Stimulated activated effector memory CD8-positive, alpha-beta T cell treated with anti-CD3 and anti-CD28 coated beads, Interleukin-12 subunit alpha, Interleukin-12 subunit beta, amount 100 ng/mL, for 72 hours (primary cell): ENCODE results near the gene CATSPER3.

Experiments used
- ATAC-seq: fragments of 150-1000 bp; cut with Tn5 transposase; 2 replicates; pipeline ENCODE4 v1.10.0; 2021
- DNase-seq, 2 donors: peaks; one replicate each; pipeline ENCODE4 v3.0.0; 2021 to 2022; ENCODE audit warnings: low spot score in 2 of 2
- H3K27ac Mint-ChIP-seq: one replicate; pipeline ENCODE4 v1.8.0; 2022; ENCODE audit warnings: mild to moderate bottlenecking, mixed read lengths
- H3K36me3 Mint-ChIP-seq: one replicate; pipeline ENCODE4 v1.8.0; 2022; ENCODE audit warnings: mild to moderate bottlenecking, mixed read lengths
- H3K4me1 Mint-ChIP-seq: one replicate; pipeline ENCODE4 v1.8.0; 2022; ENCODE audit warnings: mixed read lengths
- H3K4me3 Mint-ChIP-seq: one replicate; pipeline ENCODE4 v1.8.0; 2022; ENCODE audit warnings: mild to moderate bottlenecking, mixed read lengths
- H3K9me3 Mint-ChIP-seq: one replicate; pipeline ENCODE4 v1.8.0; 2022; ENCODE audit warnings: mixed read lengths

The CATSPER3 gene

DNA sequence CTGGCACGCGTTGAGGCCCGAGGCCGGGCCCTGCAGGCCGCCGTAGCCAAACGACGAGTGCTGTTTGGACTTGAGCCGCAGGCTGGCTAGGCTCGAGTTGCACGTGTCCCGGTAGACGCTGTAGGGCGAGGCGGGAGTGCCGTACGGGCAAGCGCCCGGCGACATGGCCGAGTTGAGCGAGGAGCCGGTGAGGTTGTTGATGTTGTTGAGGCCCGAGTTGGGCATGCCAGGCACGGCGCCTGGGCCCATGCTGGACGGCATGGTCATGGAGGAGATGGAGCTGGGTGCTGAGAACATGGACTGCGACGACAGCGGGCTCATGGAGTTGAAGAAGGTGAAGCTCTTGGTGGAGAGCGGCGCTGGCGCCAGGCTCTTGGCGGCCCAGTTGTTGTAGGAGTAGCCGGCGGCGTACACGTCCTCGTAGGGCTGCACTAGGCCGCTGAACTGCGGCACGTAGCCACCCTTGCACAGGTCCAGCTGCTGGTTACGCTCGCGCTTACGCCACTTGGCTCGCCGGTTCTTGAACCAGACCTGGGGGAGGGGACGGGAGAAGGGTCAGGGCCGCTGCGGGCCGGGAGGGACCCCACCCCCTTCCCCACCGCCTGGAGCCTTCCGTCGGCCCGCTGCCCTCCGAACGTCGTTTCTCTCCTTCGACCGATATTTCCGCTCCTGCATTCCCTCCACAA, 61.2 kb downstream of the CATSPER3 start:
- Mint-ChIP-seq H3K9me3 (peaks cover 4% of the 10 kb centered on the region), H3K36me3 (peaks cover 6% of the 10 kb centered on the region), H3K4me3 (no peak overlapping the region), H3K4me1 (peaks cover 25% of the 10 kb centered on the region), H3K27ac (no peak overlapping the region)
- DNase-seq (no peak), ATAC-seq (no peak)

DNA sequence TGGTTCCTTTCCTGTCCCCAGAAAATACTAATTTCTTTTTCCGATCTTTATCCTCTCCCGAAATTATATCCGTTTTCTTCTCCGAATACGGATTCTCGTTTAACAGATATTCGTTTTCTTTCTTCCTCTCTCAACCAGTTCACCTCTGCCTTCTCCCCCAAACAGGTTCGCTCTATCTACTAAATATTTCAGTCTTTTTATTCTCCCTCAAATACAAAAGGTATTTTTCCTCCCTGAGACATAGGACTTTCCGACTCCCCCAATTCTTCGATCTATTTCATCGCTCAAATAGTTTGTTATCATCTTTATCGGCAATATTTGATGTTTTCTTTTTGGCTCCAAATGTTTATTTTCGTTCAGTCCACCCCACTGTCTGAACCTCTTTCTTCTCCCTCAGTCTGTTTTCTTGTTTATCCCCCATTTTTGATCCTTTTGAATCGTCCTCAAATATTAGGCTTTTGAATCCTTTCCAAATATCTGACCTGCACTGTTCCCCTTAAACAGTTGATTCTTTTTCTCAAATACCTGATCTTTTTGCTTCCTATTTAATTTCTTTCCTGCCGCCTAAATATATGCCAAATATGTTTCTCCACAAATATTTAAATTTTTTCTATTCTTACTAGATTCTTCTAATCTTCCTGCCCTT, 61.9 kb downstream of the CATSPER3 start:
- Mint-ChIP-seq H3K36me3 (peaks cover 6% of the 10 kb centered on the region), H3K4me3 (no peak overlapping the region), H3K27ac (no peak overlapping the region), H3K4me1 (peaks cover 27% of the 10 kb centered on the region), H3K9me3 (peaks cover 4% of the 10 kb centered on the region)
- ATAC-seq (no peak), DNase-seq (no peak)

DNA sequence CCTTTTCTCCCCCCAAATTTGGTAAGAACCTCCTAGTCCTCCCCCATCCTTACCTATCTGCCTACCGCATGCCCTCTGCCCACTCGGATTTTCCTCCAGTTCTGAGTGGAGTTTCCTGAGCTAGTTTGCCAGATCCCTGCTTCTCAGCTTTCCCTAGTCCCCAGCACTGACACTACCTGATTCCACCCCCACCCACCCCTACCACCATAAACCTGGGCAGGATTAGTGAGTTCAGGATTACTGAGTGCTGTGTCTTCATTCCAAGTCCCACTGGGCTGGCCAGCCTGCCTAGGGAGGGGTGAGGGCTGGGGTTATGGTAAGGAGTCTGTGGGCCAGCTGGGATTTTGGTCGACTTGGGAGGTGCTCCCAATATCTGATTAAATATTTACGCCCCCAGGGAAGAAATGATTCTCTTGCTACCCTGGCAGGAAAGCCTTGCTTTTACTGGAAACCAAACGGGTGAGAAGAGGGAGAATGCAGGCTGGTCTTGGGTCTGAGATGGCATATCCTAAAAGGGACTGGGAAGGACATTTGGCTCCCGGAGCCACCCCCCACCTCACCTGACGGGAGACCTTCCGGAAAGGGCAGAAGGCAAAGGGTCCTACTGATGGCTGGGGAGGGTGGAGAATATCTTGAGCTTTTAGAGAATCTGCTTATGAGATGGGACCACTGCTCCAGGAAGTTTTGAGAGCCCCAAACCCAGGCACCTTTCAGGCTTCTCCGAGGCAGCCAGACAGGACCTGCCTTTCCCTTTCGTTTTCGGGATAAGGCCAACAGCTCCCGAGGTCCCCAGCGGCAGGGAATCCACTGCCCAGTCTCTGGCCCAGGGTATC, 62.6 kb downstream of the CATSPER3 start:
- no peak for DNase-seq

DNA sequence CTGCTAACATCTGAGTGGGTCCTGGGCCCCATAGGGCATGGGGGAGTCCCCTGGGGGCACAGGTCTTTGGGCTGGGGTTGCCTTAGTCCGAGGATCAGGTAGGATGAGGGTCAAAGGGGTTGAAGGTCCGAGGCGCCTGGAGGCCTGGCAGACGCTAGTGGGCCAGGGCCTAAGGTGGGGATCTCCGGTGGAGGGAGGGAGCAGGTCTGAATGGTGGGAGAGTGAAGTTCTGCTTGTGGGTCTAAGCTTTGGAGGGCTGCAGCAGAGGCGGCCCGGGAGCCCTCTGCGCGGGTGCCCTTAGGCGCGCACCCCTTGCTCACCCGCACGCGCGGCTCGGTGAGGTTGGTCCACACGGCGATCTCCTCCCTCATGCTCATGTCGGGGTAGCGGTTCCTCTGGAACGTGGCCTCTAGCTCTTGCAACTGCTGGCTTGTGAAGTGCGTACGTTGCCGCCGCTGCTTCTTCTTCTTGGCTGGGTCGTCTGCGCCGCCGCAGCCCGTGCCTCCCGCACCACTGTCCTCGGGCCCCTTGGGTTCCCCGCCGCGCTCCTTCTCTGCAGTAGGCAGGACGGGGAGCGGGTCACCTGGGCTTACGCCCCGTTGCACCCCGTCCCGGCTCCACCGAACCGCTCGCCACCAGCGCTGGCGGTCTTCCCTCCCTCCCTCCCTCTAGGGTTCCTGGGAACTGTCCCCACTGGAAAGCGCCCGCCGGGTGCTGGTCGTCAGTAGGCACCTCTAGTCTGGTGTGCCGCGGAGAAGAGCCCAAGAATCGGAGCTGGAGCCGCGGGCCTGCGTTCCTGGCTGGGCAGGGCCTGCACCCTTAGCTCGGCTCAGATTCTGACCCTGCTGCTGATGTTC, 63.5 kb downstream of the CATSPER3 start:
- DNase-seq (no peak), ATAC-seq (peak; percentile 42)
- peaks cover 4% of the 10 kb centered on the region for H3K9me3 Mint-ChIP-seq
- peaks cover 36% of the 10 kb centered on the region for H3K4me1 Mint-ChIP-seq
- H3K36me3 Mint-ChIP-seq, result peaks cover 6% of the 10 kb centered on the region
- no peak overlapping the region for H3K27ac Mint-ChIP-seq
- peak overlapping the region; percentile 50 for H3K4me3 Mint-ChIP-seq

More for the DNA sequence above, 62.6 kb downstream of the CATSPER3 start:
- peaks cover 4% of the 10 kb centered on the region for H3K9me3 Mint-ChIP-seq
- peak overlapping the region; percentile 50 for H3K4me3 Mint-ChIP-seq
- no peak overlapping the region for H3K27ac Mint-ChIP-seq
- peaks cover 35% of the 10 kb centered on the region for H3K4me1 Mint-ChIP-seq
- H3K36me3 Mint-ChIP-seq, result peaks cover 6% of the 10 kb centered on the region
- ATAC-seq, result no peak

DNA sequence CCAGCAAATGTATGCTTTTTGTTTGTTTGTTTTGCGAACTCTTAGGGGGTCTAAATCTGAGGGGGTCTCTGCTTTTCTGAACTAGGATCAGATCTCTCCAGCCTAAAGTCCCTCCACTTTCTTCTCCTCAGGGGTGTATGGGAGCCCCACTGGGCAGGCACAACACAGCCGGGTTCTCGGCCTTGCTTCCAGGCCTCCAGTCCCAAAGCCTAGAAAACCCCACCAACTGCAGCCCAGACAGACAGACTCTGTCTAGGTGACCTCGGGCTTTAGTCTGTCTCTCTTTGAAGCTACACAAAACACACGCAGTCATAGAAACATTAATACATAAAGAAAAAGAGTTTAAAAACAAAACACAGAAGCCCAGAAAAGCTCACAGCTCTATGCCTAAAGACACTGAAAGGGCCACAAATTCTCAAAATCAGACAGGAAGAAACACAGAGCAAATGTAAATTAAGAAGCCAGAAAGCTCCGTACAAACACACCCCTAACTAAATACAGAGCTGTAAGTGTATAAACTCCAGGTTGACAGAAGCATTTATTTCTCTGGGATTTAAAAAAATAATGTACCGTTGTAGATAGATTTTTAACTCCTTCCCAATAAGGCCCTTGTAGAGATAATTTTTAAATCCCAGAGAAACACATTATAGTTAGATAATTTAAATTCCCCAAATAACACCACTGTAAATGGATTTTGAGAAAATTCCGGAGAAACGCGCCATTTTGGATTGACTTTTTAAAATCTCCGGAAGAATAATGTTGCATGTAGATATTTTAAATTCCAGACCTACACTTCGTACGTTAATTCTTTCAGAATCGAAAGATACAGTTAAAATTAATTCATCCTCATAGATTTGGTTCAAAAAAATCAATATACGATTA, 64.3 kb downstream of the CATSPER3 start:
- Mint-ChIP-seq H3K4me3 (peak overlapping the region; percentile 67), H3K4me1 (peaks cover 36% of the 10 kb centered on the region), H3K9me3 (peaks cover 4% of the 10 kb centered on the region), H3K27ac (no peak overlapping the region), H3K36me3 (peaks cover 6% of the 10 kb centered on the region)
- ATAC-seq (no peak), DNase-seq (no peak)

DNA sequence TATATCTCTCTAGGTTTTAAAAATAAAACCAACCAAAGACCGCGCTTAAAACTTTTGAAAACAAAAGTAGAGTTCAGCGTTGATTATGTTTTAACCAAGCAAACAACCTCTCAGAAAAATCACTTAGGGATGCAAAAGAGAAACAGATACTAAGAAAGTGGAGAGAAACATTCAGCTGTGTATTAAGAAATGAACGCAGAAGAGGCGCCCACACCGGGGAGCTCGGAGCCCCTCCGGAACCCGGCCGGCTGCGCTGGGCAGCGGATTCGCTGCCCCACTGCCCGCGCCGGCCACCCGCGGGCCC, 64.9 kb downstream of the CATSPER3 start:
- peak overlapping the region; percentile 67 for H3K4me3 Mint-ChIP-seq

DNA sequence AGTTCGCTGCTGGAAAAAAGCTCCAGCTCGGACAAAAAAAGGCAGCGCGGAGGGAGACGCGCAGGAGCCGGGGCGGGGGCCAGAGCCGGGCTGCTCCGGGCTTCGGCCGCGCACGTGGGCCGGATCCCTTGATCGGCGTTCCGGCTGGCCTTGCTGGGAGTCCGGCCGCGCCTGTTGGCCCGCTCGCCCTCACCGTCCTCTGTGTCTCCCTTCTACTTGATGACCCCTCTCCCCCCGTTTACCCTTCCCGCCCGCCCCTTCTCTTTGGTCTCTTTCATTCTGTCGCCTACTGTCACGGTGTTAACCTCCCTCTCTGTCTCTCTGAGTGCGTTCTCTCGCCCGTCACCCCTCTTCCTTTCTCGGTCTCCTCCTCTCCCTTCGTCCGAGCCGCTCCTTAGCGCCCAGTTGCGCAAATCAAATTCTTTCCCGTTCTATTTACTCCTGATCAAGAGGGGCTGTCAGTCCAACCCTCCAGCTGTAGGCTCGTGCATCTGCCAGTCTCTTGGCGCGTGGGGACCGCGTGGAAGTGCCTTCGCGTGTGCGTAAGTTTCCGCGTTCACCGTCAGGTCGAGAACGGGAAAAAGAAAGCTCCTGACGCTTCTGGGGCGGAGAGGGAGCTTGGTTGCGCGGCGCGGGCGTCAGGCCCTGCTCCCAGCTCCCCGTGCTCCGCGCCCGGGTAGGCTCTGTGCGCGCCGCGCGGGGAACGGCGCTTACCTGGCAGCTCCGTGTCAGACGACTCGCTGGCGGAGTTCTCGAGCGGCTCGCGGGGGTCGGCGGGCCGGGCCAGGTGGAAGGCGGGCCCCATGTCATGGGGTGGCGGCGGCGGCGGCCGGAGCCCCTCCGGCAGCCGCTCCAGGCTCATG, 65.5 kb downstream of the CATSPER3 start:
- peak overlapping the region; percentile 67 for H3K4me3 Mint-ChIP-seq
- ATAC-seq, result peak; percentile 24
- H3K9me3 Mint-ChIP-seq, result peaks cover 4% of the 10 kb centered on the region
- H3K36me3 Mint-ChIP-seq, result no peaks in the 10 kb centered on the region
- H3K4me1 Mint-ChIP-seq, result peaks cover 36% of the 10 kb centered on the region
- DNase-seq, result no peak
- no peak overlapping the region for H3K27ac Mint-ChIP-seq

More for the DNA sequence above, 64.9 kb downstream of the CATSPER3 start:
- H3K9me3 Mint-ChIP-seq, result peaks cover 4% of the 10 kb centered on the region
- no peak for ATAC-seq
- no peak overlapping the region for H3K27ac Mint-ChIP-seq
- H3K4me1 Mint-ChIP-seq, result peaks cover 36% of the 10 kb centered on the region
- no peak for DNase-seq
- H3K36me3 Mint-ChIP-seq, result peaks cover 2% of the 10 kb centered on the region

DNA sequence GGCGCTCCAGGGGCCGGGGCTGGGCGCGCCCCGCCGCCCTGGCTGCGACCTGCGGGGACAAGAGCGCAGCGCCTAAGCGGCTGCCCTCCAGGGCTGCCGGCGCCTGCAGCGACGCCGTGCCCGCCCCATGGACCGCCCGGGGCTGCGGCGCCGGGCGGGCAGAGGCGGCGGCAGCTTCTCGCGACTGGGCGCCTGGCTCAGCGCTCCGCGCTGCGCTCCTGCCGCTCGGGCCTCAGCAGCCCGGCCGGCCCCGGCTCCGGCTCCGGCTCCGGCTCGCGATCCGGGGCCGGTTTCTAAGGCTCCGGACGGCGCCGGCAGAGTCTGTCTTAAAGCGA, 66.2 kb downstream of the CATSPER3 start, which contains the start of gene PITX1:
Gene PITX1, minus strand, starts transcription at position 328 of the 335 bp plus-strand sequence. CDS start 347 bp downstream, outside the sequence.
- H3K27ac Mint-ChIP-seq, result no peak within 1 kb of the TSS
- H3K4me1 Mint-ChIP-seq, result peaks cover 36% of the 10 kb centered on the region
- ATAC-seq, result peak; percentile 42

DNA sequence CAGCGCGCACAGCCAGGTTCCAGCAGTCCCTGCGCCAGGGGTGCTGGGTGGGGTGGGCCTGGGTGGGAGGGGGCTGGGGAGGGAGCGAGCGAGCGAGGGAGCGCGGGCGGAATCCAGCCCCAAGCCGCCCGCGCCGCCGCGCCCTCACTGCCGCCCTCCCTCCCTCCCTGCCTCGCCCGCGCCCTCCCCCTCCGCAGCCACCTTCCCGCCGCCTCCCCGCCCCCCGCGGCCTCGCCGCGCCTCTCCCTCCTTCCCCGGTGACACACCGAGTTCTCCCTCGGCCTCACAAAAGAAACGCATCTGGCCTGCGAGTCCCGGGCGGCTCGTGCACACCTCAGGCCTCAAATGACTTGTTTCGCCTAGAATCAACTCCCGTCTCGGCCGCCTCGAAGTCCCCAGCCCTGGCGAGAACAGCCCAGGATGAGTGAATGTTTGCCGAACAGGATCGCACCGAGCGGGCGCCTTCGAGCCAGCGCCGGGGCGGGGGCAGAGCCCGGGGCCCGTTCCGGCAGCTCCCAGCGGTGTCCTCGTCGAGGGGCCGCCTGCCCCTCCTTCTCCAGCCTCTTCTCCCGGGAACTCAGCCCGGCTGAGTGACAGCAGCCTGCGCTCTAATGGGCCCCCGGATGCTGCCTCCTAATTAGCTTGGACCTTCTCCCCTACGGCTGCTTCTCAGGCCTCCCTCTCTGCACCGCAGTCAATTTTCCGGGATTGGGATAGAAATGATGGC, 66.7 kb downstream of the CATSPER3 start:
- H3K27ac Mint-ChIP-seq, result no peak overlapping the region
- DNase-seq, result no peak

More for the DNA sequence above, 66.2 kb downstream of the CATSPER3 start, which contains the start of gene PITX1:
- no peak for DNase-seq
- no peaks in the 10 kb centered on the region for H3K36me3 Mint-ChIP-seq
- H3K4me3 Mint-ChIP-seq, result peak within 1 kb of the TSS; percentile 71
- H3K9me3 Mint-ChIP-seq, result peaks cover 4% of the 10 kb centered on the region

DNA sequence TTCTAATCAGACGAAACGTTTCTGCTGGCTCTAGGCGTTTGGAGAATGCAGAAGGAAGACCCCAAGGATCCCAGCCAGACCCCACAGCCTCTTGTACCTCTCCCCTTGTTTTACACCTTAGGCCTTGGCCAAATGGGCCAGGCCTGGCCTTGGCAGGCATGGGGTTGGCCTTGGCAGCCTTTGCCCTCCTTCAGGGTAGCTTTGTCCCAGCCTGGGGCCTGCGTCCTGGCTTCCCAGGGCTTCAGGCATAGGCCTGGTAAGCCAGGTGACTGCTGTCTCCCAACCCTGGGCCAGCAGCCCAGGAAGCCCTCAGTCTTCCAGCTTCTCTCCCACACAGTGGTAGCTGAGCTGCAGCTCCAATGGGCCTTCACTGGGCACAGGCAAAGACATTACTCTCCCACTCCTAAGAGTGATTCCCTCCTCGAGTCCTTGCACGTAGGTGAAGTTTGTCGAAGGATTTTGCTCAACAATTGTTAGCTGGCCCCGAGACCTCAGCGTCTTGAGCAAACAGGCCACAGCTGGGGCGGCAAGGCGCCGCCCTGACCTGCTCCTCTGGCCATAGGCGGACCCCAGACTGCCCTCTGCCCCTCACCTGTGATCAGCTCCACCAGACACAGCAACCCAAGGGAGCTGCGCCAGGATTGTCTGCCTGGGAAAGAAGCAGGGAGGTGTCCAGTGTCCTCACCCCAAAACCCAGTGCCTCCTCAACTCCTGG, 67.4 kb downstream of the CATSPER3 start:
- ATAC-seq (no peak), DNase-seq (no peak)
- no peak overlapping the region for H3K27ac Mint-ChIP-seq
- no peaks in the 10 kb centered on the region for H3K9me3 Mint-ChIP-seq
- H3K4me1 Mint-ChIP-seq, result peaks cover 28% of the 10 kb centered on the region
- no peaks in the 10 kb centered on the region for H3K36me3 Mint-ChIP-seq
- H3K4me3 Mint-ChIP-seq, result peak overlapping the region; percentile 71

More for the DNA sequence above, 66.7 kb downstream of the CATSPER3 start:
- no peak for ATAC-seq
- Mint-ChIP-seq H3K4me3 (peak overlapping the region; percentile 71), H3K9me3 (peaks cover 3% of the 10 kb centered on the region), H3K4me1 (peaks cover 33% of the 10 kb centered on the region), H3K36me3 (no peaks in the 10 kb centered on the region)

DNA sequence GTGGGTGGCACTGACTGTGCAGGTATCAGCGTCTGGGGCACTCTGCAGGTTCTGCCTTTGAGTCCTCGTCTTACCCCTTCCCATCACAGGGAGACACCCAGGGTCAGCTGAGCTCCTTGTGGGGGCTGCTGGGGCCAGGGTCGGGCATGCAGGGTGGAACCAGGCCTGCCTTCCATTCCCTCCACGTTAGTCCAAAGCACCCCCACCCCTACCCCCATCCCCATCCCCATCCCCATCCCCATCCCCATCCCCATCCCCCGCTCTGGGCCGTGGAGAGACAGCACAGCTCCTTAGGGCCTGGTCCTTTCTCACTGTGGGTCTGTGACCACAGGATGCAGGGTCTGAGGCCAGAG, 67.9 kb downstream of the CATSPER3 start:
- H3K27ac Mint-ChIP-seq, result no peak overlapping the region
- H3K9me3 Mint-ChIP-seq, result no peaks in the 10 kb centered on the region
- DNase-seq (no peak), ATAC-seq (no peak)
- peaks cover 29% of the 10 kb centered on the region for H3K4me1 Mint-ChIP-seq
- no peaks in the 10 kb centered on the region for H3K36me3 Mint-ChIP-seq
- H3K4me3 Mint-ChIP-seq, result peak overlapping the region; percentile 71

DNA sequence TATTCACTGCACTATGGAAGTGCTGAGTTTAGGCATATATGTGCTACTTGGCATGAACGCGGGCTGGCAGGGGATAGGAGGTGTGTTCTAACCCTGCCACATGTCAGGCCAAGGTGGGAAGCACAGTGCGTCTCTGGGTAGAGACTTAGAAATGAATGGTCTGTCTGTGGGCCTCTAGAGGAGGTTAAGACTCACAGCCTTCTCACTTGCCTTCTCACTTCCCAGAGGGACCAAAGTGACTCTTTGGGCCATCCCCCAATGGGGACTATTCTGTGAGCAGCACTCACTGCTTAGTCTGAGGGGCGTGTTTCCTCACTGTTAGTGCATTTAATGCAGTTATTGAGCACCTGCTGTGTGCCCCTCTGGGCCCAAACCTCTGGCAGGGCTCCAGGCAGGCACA, 68.7 kb downstream of the CATSPER3 start:
- ATAC-seq (no peak), DNase-seq (no peak)
- Mint-ChIP-seq H3K36me3 (no peaks in the 10 kb centered on the region), H3K9me3 (no peaks in the 10 kb centered on the region), H3K4me1 (peaks cover 23% of the 10 kb centered on the region), H3K4me3 (no peak overlapping the region), H3K27ac (no peak overlapping the region)
